ENCODE measurements around the gene ATRX. TPM values are rescaled to one million over a fixed set of nuclear protein-coding genes. Genes with fewer than 3 reads are reported as not detected.

The ATRX gene
- total and polyA plus RNA-seq, 2 donors (not counting 3 experiments of a cell fraction or from before 2014, with no cell fraction given) = 23.5 to 101 TPM

- TF ChIP-seq, protein P1, sequence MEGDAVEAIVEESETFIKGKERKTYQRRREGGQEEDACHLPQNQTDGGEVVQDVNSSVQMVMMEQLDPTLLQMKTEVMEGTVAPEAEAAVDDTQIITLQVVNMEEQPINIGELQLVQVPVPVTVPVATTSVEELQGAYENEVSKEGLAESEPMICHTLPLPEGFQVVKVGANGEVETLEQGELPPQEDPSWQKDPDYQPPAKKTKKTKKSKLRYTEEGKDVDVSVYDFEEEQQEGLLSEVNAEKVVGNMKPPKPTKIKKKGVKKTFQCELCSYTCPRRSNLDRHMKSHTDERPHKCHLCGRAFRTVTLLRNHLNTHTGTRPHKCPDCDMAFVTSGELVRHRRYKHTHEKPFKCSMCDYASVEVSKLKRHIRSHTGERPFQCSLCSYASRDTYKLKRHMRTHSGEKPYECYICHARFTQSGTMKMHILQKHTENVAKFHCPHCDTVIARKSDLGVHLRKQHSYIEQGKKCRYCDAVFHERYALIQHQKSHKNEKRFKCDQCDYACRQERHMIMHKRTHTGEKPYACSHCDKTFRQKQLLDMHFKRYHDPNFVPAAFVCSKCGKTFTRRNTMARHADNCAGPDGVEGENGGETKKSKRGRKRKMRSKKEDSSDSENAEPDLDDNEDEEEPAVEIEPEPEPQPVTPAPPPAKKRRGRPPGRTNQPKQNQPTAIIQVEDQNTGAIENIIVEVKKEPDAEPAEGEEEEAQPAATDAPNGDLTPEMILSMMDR (IDR thresholded peaks at IDR 0.05; ENCODE audit: extremely low read depth in 1 of 2, insufficient read depth in 1 of 2, low read depth in 1 of 2, low read length in 2 of 2) = no peak
- TF ChIP-seq POLR2AphosphoS5 (IDR thresholded peaks at IDR 0.05; ENCODE audit: insufficient read depth, low read depth, low read length) (no peak), FOS (IDR thresholded peaks at IDR 0.05; ENCODE audit: borderline replicate concordance, insufficient read depth, low read length) (no peak), GATA2 (IDR thresholded peaks at IDR 0.05; ENCODE audit: insufficient read depth, insufficient read length, low read depth, low read length) (no peak), JUN (IDR thresholded peaks at IDR 0.05; ENCODE audit: borderline replicate concordance, insufficient read depth, insufficient read length, low read depth) (no peak), MYC (IDR thresholded peaks at IDR 0.05; ENCODE audit: low read depth, low read length) (no peak), EZH2 (IDR thresholded peaks at IDR 0.05; ENCODE audit: borderline replicate concordance, low read depth, low read length, severe bottlenecking) (no peak)
- TF ChIP-seq, protein P2, sequence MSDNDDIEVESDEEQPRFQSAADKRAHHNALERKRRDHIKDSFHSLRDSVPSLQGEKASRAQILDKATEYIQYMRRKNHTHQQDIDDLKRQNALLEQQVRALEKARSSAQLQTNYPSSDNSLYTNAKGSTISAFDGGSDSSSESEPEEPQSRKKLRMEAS (IDR thresholded peaks at IDR 0.05; ENCODE audit: insufficient read depth, insufficient read length) = no peak
- FAIRE-seq = no peak
These were observed 330.6 kb downstream of the ATRX start for GRCh38 chrX:77455437-77455836.

More at GRCh38 chrX:77455437-77455836, 330.6 kb downstream of the ATRX start:
- peaks cover 10% of the 10 kb centered on the region for H3K4me1 ChIP-seq (ENCODE audit: control insufficient read depth, extremely low read depth, insufficient read depth, low read length)
- no peak overlapping the region for H2AFZ ChIP-seq (ENCODE audit: low read depth, low read length)
- no peak overlapping the region for H3K9ac ChIP-seq (replicated peaks; ENCODE audit: extremely low read depth, insufficient read depth, low read length)
- intact Hi-C loops (cut with micrococcal nuclease) (no loop called here), dilution Hi-C loops (cut with MboI; ENCODE audit: extremely low pct_ligation_motif_present, low sequenced_read_pairs) (no loop called here)
- no peaks in the 10 kb centered on the region for H3K27me3 ChIP-seq (ENCODE audit: control insufficient read depth in 2 of 2, insufficient read depth in 2 of 2, low read length in 2 of 2)
- no peaks in the 10 kb centered on the region for H3K36me3 ChIP-seq (ENCODE audit: control insufficient read depth in 2 of 2, extremely low read depth in 1 of 2, insufficient read depth in 2 of 2, low read length in 2 of 2)
- no peaks in the 10 kb centered on the region for H3K9me3 ChIP-seq (replicated peaks; ENCODE audit: control insufficient read depth, insufficient read depth, low read length)
- ChIA-PET POLR2A (interaction anchor here (1.4 kb wide), 1 partner anchor 13 kb away, joined by 4 read pairs; no protein-coding TSS in a partner anchor), CTCF (no interaction called here)
- no peak overlapping the region for H3K4me3 ChIP-seq (replicated peaks in 1 of 3; ENCODE audit: insufficient read depth in 1 of 3, low read depth in 1 of 3, low read length in 3 of 3)
- H4K20me1 ChIP-seq (replicated peaks; ENCODE audit: control insufficient read depth, extremely low read depth, insufficient read depth, low read length) = no peaks in the 10 kb centered on the region
- no peak overlapping the region for H3K4me2 ChIP-seq (ENCODE audit: insufficient read depth, low read length)
- BruUV-seq (replicated peaks) = no TSS peak
- H3K27ac ChIP-seq (ENCODE audit: insufficient read depth, low read depth, low read length) = no peak overlapping the region
- DNase-seq (ENCODE audit: low read depth, low spot score) = no peak
- peaks cover 12% of the 10 kb centered on the region for H3K79me2 ChIP-seq (ENCODE audit: control insufficient read depth, insufficient read depth, low read length)
- no peaks in the 10 kb centered on the region for H3K9me1 ChIP-seq (replicated peaks; ENCODE audit: control insufficient read depth, extremely low read depth, insufficient read depth, low read length)

Small RNA genes lying within 50 kb of the gene (small RNA-seq; reads per million reads assigned to genes)
- not detected for gene FABP5P15 (ENCODE audit: insufficient read depth, insufficient read length, low read depth, low replicate concordance)

Other genes starting within 250 kb of the ATRX start
- gene MAGT1, start 109.2 kb upstream of the ATRX start, total RNA-seq = 66.9 and 70.2 TPM in 2 replicates
- gene MAGT1, start 109.2 kb upstream of the ATRX start, polyA plus RNA-seq = 21.8 and 36.3 TPM in 2 replicates
- gene COX7B, start 113.3 kb upstream of the ATRX start, total RNA-seq = 229 and 230 TPM in 2 replicates
- gene COX7B, start 113.3 kb upstream of the ATRX start, polyA plus RNA-seq = 736 and 743 TPM in 2 replicates
- 8.7 and 8.8 TPM in 2 replicates for gene ATP7A, start 124.5 kb upstream of the ATRX start, total RNA-seq
- 2.1 and 3.1 TPM in 2 replicates for gene ATP7A, start 124.5 kb upstream of the ATRX start, polyA plus RNA-seq
- gene PGAM4, start 183.4 kb upstream of the ATRX start, total RNA-seq = not detected in 2 replicates
- 0.12 and 0.18 TPM in 2 replicates for gene PGAM4, start 183.4 kb upstream of the ATRX start, polyA plus RNA-seq